Left ventricle myocardium inferior (tissue), 1 donor: Measurements from ENCODE around the gene C6orf52. TPM values are rescaled to one million over a fixed set of nuclear protein-coding genes. Genes with fewer than 3 reads are reported as not detected.
"Not testable (repeated sequence)": the region's sequence is repeated elsewhere in the genome, so short reads cannot be mapped to it uniquely, and the experiment has no call there.

Source experiments
- DNase-seq: peaks from one replicate; pipeline ENCODE4 v3.0.0-alpha.2; 2020
- H3K27ac ChIP-seq: fragments of 200-600 bp; replicated peaks from 2 replicates; pipeline ENCODE4 v1.8.0; 2021
- H3K27me3 ChIP-seq: fragments of 200-600 bp; 2 replicates; pipeline ENCODE4 v1.8.0; 2021; ENCODE audit warnings: low read depth
- H3K36me3 ChIP-seq: fragments of 200-600 bp; 2 replicates; pipeline ENCODE4 v1.8.0; 2021
- H3K4me1 ChIP-seq: fragments of 200-600 bp; 2 replicates; pipeline ENCODE4 v1.8.0; 2021
- H3K4me3 ChIP-seq: fragments of 200-600 bp; 2 replicates; pipeline ENCODE4 v1.8.0; 2021; ENCODE audit warnings: mild to moderate bottlenecking, moderate library complexity
- H3K9me3 ChIP-seq: fragments of 200-600 bp; replicated peaks from 2 replicates; pipeline ENCODE4 v1.8.0; 2021
- intact Hi-C: fragments of 100-400 bp; cut with micrococcal nuclease; formaldehyde crosslinking; loops from one replicate; pipeline ENCODE4 v1.11.0; 2022
- long read RNA-seq: library from polyadenylated mRNA; unstranded; transcript quantifications from one replicate; pipeline ENCODE4 v2.0.0, GENCODE V29; 2021
- total RNA-seq: library from RNA; stranded (reverse); fragmentation: NEBNext Ultra II Directional; extraction: Animal tissue kit (Norgen Biotek cat#: 25700); gene quantifications from one replicate; pipeline ENCODE4 v1.2.1, GENCODE V29; 2021
- TF ChIP-seq, protein P1 (sequence below): fragments of 200-600 bp; IDR thresholded peaks from 2 replicates; pipeline ENCODE4 v1.8.0; 2021; ENCODE audit warnings: antibody characterized with exemption, mild to moderate bottlenecking, borderline replicate concordance
- donor health status: DM: no; HTN: yes; CAD: no; lungs with severe emphysema.

Gene C6orf52
- total RNA-seq = 1.5 TPM
- long read RNA-seq, partial matches to known transcripts = 0 of 1 reads
- long read RNA-seq, other reads (novel, unspliced or antisense) = 1 of 1 reads

DNA sequence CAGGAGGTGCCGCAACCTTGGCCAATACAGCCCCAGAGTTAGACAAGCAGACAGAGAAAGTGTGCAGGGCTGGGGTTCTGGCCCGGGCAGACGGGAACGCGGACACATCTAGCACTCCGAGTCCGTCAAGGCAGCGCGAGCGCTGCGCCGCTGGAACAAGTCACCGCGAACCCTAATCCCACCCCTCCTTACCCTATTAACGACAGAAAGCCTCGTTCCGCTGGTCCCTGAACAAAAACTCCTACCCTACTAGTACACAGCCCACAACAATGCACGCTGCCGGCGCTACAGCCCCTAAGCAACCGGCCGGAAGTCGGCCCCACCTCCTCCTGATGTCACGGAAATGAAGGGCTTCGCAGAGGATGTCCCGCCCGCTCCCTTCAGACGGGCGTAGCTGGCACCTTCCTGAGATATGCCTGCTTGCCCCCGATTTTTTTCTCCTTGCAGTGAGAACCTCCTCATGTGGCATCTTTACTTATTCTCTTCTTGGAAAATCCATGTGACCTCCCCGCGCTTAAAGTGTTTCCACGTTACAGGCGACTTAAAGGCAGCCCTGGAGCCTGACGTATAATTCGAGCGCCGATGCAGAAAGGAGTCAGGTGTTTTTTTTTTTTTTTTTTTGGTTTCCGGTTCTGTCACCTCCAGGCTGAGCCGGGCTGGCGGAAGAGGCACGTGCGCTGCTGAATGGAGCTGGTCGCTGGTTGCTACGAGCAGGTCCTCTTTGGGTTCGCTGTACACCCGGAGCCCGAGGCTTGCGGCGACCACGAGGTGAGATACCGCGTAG lies at the start of gene C6orf52, which contains the start of gene PAK1IP1:
Gene C6orf52, minus strand, starts transcription at position 315 of the 784 bp plus-strand sequence. CDS start 7,066 bp downstream, outside the sequence.
Gene PAK1IP1, plus strand, starts transcription at position 671 of the 784 bp plus-strand sequence. Its CDS starts 14 bp downstream, at position 685.
- Histone ChIP-seq H3K36me3 (peaks cover 23% of the 10 kb centered on the region), H3K27ac (peak within 1 kb of the TSS; percentile 98), H3K4me3 (peak within 1 kb of the TSS; percentile 78), H3K9me3 (no peaks in the 10 kb centered on the region), H3K4me1 (peaks cover 40% of the 10 kb centered on the region), H3K27me3 (no peaks in the 10 kb centered on the region)
- peak; percentile 92 for DNase-seq
- intact Hi-C loops = loop anchor here (10.0 kb wide), 1 partner anchor 180 kb away; no protein-coding TSS in a partner anchor
- TF ChIP-seq, protein P1, sequence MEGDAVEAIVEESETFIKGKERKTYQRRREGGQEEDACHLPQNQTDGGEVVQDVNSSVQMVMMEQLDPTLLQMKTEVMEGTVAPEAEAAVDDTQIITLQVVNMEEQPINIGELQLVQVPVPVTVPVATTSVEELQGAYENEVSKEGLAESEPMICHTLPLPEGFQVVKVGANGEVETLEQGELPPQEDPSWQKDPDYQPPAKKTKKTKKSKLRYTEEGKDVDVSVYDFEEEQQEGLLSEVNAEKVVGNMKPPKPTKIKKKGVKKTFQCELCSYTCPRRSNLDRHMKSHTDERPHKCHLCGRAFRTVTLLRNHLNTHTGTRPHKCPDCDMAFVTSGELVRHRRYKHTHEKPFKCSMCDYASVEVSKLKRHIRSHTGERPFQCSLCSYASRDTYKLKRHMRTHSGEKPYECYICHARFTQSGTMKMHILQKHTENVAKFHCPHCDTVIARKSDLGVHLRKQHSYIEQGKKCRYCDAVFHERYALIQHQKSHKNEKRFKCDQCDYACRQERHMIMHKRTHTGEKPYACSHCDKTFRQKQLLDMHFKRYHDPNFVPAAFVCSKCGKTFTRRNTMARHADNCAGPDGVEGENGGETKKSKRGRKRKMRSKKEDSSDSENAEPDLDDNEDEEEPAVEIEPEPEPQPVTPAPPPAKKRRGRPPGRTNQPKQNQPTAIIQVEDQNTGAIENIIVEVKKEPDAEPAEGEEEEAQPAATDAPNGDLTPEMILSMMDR = no peak

DNA sequence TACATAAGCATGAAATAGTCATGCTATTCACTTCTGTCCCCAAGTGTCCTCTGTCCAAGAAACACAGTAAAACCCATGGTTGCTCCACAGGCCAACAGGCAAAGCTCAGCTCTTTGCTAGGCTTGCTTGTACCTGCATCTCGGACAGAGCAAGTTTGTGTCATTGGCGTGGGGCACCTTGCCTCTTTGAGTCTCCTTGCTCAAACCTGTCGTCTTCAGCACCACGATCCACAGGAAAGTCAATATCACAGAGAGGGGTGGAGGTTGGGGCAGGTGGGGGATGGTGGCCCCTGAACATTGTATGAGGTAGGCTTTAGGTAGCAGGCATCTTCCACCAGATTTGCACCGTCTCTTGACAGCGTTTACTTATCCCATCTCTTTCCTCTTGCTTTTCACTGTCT lies 49.1 kb upstream of the C6orf52 start:
- intact Hi-C loops = no loop called here
- DNase-seq = no peak
- H3K27me3 ChIP-seq = no peaks in the 10 kb centered on the region
- H3K4me1 ChIP-seq = peaks cover 18% of the 10 kb centered on the region
- no peaks in the 10 kb centered on the region for H3K9me3 ChIP-seq
- TF ChIP-seq, protein P1 = no peak
- no peak overlapping the region for H3K27ac ChIP-seq
- H3K4me3 ChIP-seq = no peak overlapping the region
- peaks cover 9% of the 10 kb centered on the region for H3K36me3 ChIP-seq

DNA sequence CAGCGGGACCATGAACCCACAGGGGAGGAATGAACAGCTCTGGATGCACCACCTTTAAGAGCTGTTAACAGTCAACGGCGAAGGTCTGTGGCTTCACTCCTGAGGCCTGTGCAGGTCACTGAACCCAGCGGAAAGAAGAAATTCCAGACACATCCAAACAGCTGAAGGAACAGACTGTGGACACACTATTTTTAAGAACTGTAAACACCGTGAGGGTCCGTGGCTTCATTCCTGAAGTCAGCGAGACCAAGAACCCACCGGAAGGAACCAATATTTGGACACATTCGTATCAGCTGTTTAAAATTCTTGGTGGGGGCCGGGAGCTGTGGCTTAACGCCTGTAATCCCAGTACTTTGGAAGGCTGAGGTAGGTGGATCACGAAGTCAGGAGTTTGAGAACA lies 47.8 kb upstream of the C6orf52 start:
- TF ChIP-seq, protein P1 = no peak
- peaks cover 7% of the 10 kb centered on the region for H3K4me1 ChIP-seq
- no peaks in the 10 kb centered on the region for H3K9me3 ChIP-seq
- intact Hi-C loops = no loop called here
- H3K36me3 ChIP-seq = peaks cover 9% of the 10 kb centered on the region
- H3K27ac ChIP-seq = no peak overlapping the region
- no peak overlapping the region for H3K4me3 ChIP-seq
- no peak for DNase-seq
- no peaks in the 10 kb centered on the region for H3K27me3 ChIP-seq

DNA sequence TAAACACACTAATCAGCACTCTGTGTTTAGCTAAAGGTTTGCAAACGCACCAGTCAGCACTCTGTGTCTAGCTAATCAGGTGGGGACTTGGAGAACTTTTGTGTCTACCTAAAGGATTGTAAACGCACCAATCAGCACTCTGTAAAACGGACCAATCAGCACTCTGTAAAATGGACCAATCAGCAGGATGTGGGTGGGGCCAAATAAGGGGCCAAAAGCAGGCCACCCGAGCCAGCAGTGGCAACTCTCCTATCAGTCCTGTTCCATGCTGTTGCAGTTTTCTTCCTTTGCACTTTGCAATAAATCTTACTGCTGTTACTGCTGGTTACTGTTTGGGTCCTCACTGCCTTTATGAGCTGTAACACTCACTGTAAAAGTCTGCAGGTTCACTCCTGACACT lies 47.2 kb upstream of the C6orf52 start:
- H3K36me3 ChIP-seq, H3K9me3 ChIP-seq, H3K4me1 ChIP-seq, DNase-seq, H3K4me3 ChIP-seq, H3K27ac ChIP-seq, H3K27me3 ChIP-seq, intact Hi-C loops: not testable (repeated sequence)

DNA sequence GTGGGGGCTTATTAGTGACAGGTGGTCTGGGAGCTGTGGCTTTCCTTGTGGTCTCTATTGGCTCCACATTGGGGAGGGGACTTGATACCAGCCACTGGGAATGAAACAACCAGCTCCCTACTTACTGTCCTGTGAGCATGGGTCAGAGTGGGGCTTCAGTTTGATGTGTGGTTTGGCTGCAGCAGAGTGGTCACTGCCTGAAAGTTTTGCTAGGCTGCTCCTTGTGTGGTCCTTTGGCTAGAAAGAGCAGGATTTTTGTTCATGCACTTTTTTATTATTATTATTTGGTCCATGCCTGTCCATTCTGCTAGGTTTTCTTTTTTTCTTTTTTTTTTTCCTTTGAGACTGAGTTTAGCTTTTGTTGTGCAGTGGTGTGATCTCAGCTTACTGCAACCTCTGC lies 45.6 kb upstream of the C6orf52 start:
- Histone ChIP-seq H3K27ac (no peak overlapping the region), H3K27me3 (no peaks in the 10 kb centered on the region), H3K9me3 (no peaks in the 10 kb centered on the region), H3K4me1 (no peaks in the 10 kb centered on the region), H3K36me3 (peaks cover 9% of the 10 kb centered on the region), H3K4me3 (no peak overlapping the region)
- no peak for DNase-seq
- TF ChIP-seq, protein P1 = no peak
- intact Hi-C loops = no loop called here

DNA sequence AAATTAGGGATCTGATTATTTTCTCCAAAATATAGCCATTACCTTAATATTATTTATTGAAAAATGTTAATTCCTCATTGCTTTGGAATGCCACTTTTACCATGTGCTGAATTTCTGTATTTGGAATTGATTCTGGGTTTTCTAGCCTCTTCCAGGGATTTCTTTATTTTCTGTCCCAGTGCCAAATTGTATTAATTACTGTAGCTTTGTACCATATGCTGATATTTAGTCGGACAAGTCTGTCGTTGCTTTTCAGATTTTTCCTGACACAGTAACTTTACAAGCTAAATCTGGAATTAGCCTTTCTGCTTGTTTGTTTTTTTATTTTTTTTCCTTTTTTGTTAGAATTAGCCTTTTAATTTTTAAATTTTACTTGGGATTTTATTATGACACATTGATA lies 42.3 kb upstream of the C6orf52 start:
- Histone ChIP-seq H3K27ac (no peak overlapping the region), H3K9me3 (no peaks in the 10 kb centered on the region), H3K4me3 (no peak overlapping the region), H3K36me3 (peaks cover 17% of the 10 kb centered on the region), H3K27me3 (no peaks in the 10 kb centered on the region), H3K4me1 (no peaks in the 10 kb centered on the region)
- TF ChIP-seq, protein P1 = no peak
- DNase-seq = no peak
- intact Hi-C loops = no loop called here
